Skeletal muscle tissue (tissue), 4 donors: Measurements from ENCODE around the gene SDHC. TPM values are rescaled to one million over a fixed set of nuclear protein-coding genes. Genes with fewer than 3 reads are reported as not detected.

Experiments
- H3K27ac ChIP-seq: one replicate; pipeline ENCODE4 v1.7.0; 2013; ENCODE audit warnings: mild to moderate bottlenecking, low read depth, low read length, inconsistent platforms
- H3K27me3 ChIP-seq, 3 donors: one replicate each; pipeline ENCODE4 v1.7.0; 2013; ENCODE audit warnings: low read length in 3 of 3; ENCODE audit not compliant: control insufficient read depth in 3 of 3, insufficient read depth in 3 of 3
- H3K36me3 ChIP-seq, 3 donors: one replicate each; pipeline ENCODE4 v1.7.0; 2013; ENCODE audit warnings: low read length in 3 of 3; ENCODE audit not compliant: control insufficient read depth in 3 of 3, insufficient read depth in 3 of 3
- H3K4me1 ChIP-seq, 3 donors: one replicate each; pipeline ENCODE4 v1.7.0; 2013; ENCODE audit warnings: low read length in 3 of 3, mild to moderate bottlenecking in 3 of 3; ENCODE audit not compliant: control insufficient read depth in 3 of 3, insufficient read depth in 3 of 3
- H3K4me3 ChIP-seq, 3 donors: one replicate each; pipeline ENCODE4 v1.7.0; 2013; ENCODE audit warnings: low read length in 3 of 3
- H3K9ac ChIP-seq, 3 donors: one replicate each; pipeline ENCODE4 v1.7.0; 2013; ENCODE audit warnings: low read length in 3 of 3, mild to moderate bottlenecking in 3 of 3, moderate library complexity in 2 of 3, low read depth in 1 of 3
- H3K9me3 ChIP-seq, 3 donors: one replicate each; pipeline ENCODE4 v1.7.0; 2013; ENCODE audit warnings: low read length in 3 of 3; ENCODE audit not compliant: control insufficient read depth in 3 of 3
- total RNA-seq: library from RNA; depleted of rRNA; stranded (reverse); fragments of >200 nt; gene quantifications from one replicate; pipeline ENCODE4 v1.2.3, GENCODE V29; 2014
- donor health status: Osteomylitis.

The SDHC gene
- total RNA-seq, 1 donor from 2014 or later = 18.3 TPM

DNA sequence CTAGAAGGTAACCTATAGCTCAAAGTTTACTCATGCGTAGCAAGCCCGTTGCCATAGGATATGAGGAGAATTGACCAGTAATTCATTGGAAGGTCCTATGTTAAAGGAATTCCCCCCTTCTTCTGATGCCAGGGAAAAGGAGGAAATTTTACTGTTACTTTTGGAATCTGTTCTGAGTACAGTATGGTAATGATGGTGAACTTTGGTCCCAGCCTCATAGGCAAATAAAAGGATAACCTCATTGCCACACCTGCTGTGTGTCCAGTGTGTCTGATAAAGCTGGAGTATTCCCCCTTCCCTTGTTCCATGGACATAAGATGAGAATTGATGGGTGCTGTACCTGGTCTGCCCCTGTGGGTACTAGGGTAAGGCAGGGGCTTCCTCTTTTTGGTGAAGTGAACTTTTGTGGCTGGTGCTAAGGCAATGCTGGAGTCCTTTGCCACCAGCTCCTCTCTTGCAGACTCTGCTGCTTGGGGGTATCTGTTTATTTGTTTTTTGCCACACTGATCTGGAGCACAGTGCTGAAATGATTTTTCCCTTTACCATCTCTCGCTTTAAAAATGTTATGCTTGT lies 26.6 kb upstream of the SDHC start:
- Histone ChIP-seq H3K27ac (no peak overlapping the region), H3K36me3 (no peaks in the 10 kb centered on the region), H3K27me3 (peaks cover 0 to 5% (median 4%) of the 10 kb centered on the region in 3 donors), H3K4me3 (no peak overlapping the region), H3K4me1 (no peaks in the 10 kb centered on the region), H3K9ac (no peak overlapping the region), H3K9me3 (no peaks in the 10 kb centered on the region)

DNA sequence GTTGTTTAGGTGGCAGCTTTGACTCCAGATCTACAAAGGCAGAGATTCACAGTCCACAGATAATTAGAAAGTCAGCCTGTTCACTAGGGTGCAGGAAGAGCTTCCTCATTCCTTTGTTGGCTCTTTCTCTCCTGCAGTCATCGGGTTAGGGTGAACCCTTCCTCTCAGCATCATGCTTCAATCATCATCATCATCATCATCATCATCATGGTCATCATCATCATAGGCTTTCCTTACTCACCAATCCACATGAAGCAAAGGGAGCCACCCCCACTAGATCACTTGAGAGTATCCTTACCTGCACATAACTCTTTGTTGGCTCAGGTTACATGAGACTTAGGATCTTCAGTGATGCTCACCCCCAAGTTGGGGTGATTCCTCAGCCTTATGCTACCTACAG lies 23.4 kb upstream of the SDHC start:
- Histone ChIP-seq H3K4me1 (no peaks in the 10 kb centered on the region), H3K9me3 (no peaks in the 10 kb centered on the region), H3K4me3 (no peak overlapping the region), H3K27me3 (no peaks in the 10 kb centered on the region), H3K36me3 (no peaks in the 10 kb centered on the region), H3K27ac (no peak overlapping the region), H3K9ac (no peak overlapping the region)

DNA sequence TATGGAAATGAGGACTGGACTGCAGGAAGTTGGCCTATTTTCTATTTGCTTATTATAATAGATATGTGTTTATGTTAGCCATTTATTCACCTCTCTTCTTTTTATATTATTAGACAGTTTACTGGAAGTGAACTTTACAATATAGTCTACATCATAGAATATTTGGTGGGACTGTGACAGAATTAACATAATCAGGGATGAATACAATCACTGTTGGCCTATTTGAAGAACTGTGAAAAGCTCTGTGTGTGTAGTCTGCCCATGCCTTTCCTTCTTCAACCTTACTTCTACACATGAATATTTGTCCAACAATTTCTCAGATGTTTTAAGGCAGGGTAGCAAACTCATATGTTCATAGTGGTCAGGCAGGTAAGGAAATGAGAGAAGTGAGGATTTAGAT lies 16.8 kb upstream of the SDHC start:
- H3K27ac ChIP-seq = no peak overlapping the region

DNA sequence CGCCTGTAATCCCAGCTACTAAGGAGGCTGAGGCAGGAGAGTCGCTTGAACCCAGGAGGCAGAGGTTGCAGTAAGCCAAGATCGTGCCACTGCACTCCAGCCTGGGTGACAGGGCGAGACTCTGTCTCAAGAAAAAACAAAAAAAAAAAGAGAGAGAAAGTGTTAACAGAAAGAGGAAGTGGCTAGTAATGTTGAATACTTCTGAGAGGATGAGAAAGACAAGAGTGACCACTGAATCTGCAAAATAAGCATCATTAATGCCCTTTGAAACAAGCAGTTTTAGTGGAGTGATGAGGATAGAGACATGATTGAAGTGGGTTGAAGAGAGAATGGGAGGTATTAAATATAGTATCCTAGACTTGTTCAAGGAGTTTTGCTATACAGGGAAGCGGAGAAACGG lies 16.1 kb upstream of the SDHC start:
- no peak overlapping the region for H3K4me3 ChIP-seq
- H3K4me1 ChIP-seq = no peaks in the 10 kb centered on the region
- no peaks in the 10 kb centered on the region for H3K27me3 ChIP-seq
- H3K9me3 ChIP-seq = no peaks in the 10 kb centered on the region
- H3K9ac ChIP-seq = no peak overlapping the region
- H3K27ac ChIP-seq = no peak overlapping the region
- no peaks in the 10 kb centered on the region for H3K36me3 ChIP-seq

More for the DNA sequence above, 16.8 kb upstream of the SDHC start:
- Histone ChIP-seq H3K4me3 (no peak overlapping the region), H3K36me3 (no peaks in the 10 kb centered on the region), H3K9me3 (no peaks in the 10 kb centered on the region), H3K4me1 (no peaks in the 10 kb centered on the region), H3K9ac (no peak overlapping the region), H3K27me3 (no peaks in the 10 kb centered on the region)

DNA sequence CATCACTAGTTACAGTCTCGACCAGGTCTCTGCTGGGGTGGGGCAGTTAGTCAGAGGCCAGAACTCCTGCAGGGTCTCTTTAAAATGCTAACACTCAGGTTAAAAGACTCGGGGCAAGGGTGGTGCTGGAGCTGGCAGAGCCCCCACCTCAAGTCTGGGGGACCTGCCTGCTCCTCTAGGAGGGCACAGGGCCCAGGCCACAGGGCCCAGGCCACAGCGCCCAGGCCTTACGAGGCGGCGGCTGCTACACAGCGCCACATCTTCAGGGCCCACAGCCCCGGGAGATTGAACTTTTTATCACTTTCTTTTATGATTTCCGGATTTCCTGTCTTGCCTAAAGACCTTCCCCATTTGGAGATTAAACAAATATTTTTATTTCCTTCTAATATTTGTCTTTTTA lies 14.8 kb upstream of the SDHC start:
- no peaks in the 10 kb centered on the region for H3K9me3 ChIP-seq
- H3K27me3 ChIP-seq = no peaks in the 10 kb centered on the region
- no peak overlapping the region for H3K27ac ChIP-seq
- no peak overlapping the region for H3K9ac ChIP-seq
- H3K4me1 ChIP-seq = no peaks in the 10 kb centered on the region
- H3K36me3 ChIP-seq = no peaks in the 10 kb centered on the region
- no peak overlapping the region for H3K4me3 ChIP-seq

DNA sequence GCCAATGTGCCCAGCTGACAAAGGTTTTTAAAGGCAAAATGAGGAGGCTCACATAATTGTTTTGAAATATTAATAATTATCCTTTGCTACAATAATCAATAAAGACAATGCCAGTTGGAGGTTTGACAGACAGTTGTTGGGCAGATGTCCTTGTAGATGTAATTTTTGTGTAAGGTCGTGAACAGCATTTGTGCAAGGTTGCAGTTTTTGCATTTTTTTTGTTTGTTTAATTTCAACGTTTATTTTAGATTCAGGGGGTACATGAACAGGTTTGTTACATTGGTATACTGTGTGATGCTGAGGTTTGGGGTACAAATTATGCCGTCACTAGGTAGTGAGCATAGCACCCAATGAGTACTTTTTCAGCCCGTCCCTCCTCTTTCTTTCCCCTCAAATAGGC lies 13.7 kb upstream of the SDHC start:
- H3K9ac ChIP-seq = no peak overlapping the region

DNA sequence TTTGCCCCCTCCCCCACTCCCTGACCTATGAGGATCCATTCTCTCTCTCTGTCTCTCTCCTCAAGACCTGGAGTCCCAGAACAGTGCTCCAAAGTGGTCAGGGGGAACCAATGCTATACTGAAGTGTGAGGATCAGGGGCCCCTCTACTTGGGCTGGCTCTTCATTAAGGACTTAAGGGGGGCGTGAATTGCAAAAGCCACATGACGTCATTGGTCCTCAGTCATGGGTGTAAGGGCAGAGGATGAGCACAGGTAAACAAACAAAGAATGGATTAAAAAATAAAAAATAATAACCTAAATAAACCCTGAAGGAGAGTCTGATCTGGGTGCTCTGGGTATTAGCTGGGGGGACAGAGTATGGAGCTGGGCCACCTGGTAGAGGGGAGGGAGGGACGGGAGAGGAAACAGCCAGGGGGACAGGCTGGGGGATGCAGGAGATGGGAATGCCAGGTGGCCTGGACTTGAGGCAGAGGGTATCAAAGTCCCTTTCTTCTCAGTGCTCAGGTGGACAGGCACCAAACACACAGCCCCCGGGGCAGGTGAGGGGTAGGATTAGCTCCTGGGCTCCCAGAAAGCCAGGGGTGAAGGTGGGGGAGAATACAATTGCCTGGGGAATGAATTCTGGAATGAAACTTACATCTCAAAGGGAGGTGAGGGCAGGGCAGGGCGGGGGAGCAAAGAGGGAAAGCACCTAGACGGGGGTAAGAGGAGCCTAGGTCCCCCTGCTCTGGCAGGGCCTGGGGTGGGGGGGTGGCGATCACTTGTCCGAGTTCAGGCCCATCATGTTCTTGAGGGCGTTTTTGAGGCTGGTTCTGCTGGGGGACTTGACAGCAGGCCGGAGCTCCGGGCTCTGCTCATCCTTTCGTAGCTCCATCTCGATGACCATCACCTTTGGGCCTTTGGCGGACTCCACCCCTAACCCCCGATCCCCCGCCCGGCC lies 9.0 kb upstream of the SDHC start:
- no peak overlapping the region for H3K27ac ChIP-seq
- peaks cover 0 to 8% (median 0%) of the 10 kb centered on the region in 3 donors for H3K27me3 ChIP-seq
- peak overlapping the region; percentile 58 to 70 (median 67) for H3K4me3 ChIP-seq
- no peaks in the 10 kb centered on the region for H3K9me3 ChIP-seq
- H3K4me1 ChIP-seq = peaks cover 6 to 12% (median 10%) of the 10 kb centered on the region in 3 donors
- peak overlapping the region in 2 of 3 donors; percentile 34 to 68 for H3K9ac ChIP-seq
- no peaks in the 10 kb centered on the region for H3K36me3 ChIP-seq

More for the DNA sequence above, 13.7 kb upstream of the SDHC start:
- peaks cover 0 to 5% (median 4%) of the 10 kb centered on the region in 3 donors for H3K4me1 ChIP-seq
- no peak overlapping the region for H3K4me3 ChIP-seq
- no peaks in the 10 kb centered on the region for H3K27me3 ChIP-seq
- H3K36me3 ChIP-seq = no peaks in the 10 kb centered on the region
- no peaks in the 10 kb centered on the region for H3K9me3 ChIP-seq
- H3K27ac ChIP-seq = no peak overlapping the region

DNA sequence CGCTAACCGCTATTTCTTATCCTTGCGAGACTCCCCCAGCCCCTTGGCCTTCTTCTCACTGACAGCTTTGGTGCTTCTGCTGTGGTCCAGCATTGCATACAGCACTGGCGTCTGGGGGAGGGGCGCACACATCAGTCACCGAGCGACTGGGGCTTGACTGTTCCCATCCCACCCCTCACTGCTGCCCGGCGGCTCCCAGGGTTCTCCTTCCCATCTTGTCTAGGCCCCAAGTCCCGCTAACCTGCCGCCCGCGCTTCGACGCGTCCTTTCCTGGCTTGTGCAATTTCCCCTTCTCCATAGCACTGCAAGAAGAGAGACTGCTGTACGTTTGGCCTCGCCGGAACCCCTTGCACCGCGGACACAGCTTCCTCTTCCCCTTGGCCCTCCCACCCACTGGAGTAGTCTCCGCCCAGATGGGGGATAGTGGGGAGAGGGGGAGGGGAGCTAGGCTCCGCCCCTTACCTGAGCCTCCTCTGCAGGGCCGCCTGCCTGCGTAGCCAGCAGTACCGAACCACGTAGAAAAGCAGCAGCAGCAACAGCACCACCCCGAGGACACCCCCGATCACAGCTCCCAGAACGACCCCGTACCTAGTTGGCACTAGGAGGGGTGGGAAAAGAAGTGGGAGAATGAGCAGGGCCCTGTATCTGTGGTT lies 8.2 kb upstream of the SDHC start:
- no peaks in the 10 kb centered on the region for H3K36me3 ChIP-seq
- peak overlapping the region; percentile 58 to 70 (median 67) for H3K4me3 ChIP-seq
- peak overlapping the region; percentile 13 for H3K27ac ChIP-seq
- peaks cover 6 to 12% (median 10%) of the 10 kb centered on the region in 3 donors for H3K4me1 ChIP-seq
- H3K27me3 ChIP-seq = peaks cover 0 to 8% (median 0%) of the 10 kb centered on the region in 3 donors
- peak overlapping the region; percentile 34 to 73 (median 68) for H3K9ac ChIP-seq
- no peaks in the 10 kb centered on the region for H3K9me3 ChIP-seq

DNA sequence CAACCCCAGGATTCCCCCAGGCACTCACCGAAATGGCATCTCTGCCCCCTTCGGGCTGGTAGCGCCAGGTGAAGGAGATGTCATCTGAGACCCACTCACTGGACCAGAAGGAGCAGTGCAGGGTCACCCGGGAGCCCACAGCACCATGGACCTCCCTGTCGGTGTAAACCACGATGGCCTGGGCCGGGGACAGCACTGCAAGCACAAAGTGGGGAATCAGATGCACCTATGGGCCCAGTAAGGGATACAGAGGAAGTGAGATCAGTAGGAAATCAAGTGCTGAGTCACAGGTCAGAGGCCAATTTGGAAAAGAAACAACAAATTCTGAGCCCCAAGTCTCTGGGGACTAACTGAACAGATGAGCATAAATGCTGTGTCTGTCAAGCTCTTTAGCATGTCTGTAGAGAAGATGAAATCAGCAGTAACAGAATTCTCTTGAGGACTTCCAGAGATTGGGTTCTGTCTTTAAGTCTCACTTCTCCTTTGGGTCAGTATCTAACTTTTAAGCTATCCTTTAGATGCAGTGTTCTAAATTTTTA lies 6.9 kb upstream of the SDHC start:
- no peak overlapping the region for H3K27ac ChIP-seq
- peaks cover 0 to 8% (median 0%) of the 10 kb centered on the region in 3 donors for H3K27me3 ChIP-seq
- H3K9me3 ChIP-seq = no peaks in the 10 kb centered on the region
- no peaks in the 10 kb centered on the region for H3K36me3 ChIP-seq
- H3K4me3 ChIP-seq = peak overlapping the region in 1 of 3 donors; percentile 15
- peaks cover 6 to 12% (median 10%) of the 10 kb centered on the region in 3 donors for H3K4me1 ChIP-seq
- peak overlapping the region in 1 of 3 donors; percentile 21 for H3K9ac ChIP-seq
